Transverse colon (tissue), 4 donors: ENCODE measurements around the gene NTNG1.

Source experiments
- CTCF ChIP-seq, 5 experiments: fragments of 200-600 bp in 3 of 5; fragments of 450-650 bp in 2 of 5; sonication (generic) in 3 of 5; IDR thresholded peaks; 1 replicate in 2 of 5; 2 replicates in 3 of 5; pipeline ENCODE4 v1.5.1; 2016 to 2017; ENCODE audit warnings: antibody characterized with exemption in 5 of 5, inconsistent platforms in 3 of 5, mild to moderate bottlenecking in 2 of 5, moderate library complexity in 1 of 5
- EP300 ChIP-seq: sonication (generic); formaldehyde crosslinking; IDR thresholded peaks from one replicate; pipeline ENCODE4 v1.6.1; 2017; ENCODE audit warnings: antibody characterized with exemption, low read depth
- POLR2A ChIP-seq: fragments of 450-650 bp; IDR thresholded peaks from one replicate; pipeline ENCODE4 v1.6.1; 2016; ENCODE audit warnings: antibody characterized with exemption, mild to moderate bottlenecking, moderate library complexity
- POLR2AphosphoS5 ChIP-seq, 3 donors: sonication (generic); formaldehyde crosslinking; IDR thresholded peaks; one replicate each; pipeline ENCODE4 v1.6.1; 2016; ENCODE audit warnings: antibody characterized with exemption in 3 of 3

- no peak for TF ChIP-seq CTCF (IDR thresholded peaks at IDR 0.05)
- TF ChIP-seq POLR2AphosphoS5 (IDR thresholded peaks at IDR 0.05): no peak
- TF ChIP-seq POLR2A: no peak
- TF ChIP-seq EP300: no peak
These were observed 182.9 kb downstream of the NTNG1 start for GRCh38 chr1:107323784-107324183.
